Measurements from ENCODE around the gene SLC8B1.

DNA sequence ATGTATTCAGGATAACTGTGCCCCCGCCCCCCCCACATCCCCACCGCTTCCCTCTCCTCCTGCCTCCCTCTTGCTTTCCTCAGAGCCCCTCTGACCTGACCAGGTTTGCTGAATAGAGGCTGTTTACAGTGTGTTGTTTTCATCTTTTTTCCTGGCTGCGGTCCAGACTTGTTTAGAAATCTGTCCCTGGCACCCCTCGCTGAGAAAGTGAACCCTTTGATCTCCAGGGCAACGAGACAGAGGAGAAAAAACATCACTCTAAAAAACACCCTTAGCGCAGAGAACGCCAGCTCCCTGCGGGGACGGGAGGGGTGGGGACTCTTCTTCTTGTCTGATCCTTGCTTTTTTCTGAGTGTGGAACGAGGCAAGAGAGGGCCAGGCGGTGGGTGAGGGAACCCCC lies 46.3 kb upstream of the SLC8B1 start:
- TF ChIP-seq, protein P1, sequence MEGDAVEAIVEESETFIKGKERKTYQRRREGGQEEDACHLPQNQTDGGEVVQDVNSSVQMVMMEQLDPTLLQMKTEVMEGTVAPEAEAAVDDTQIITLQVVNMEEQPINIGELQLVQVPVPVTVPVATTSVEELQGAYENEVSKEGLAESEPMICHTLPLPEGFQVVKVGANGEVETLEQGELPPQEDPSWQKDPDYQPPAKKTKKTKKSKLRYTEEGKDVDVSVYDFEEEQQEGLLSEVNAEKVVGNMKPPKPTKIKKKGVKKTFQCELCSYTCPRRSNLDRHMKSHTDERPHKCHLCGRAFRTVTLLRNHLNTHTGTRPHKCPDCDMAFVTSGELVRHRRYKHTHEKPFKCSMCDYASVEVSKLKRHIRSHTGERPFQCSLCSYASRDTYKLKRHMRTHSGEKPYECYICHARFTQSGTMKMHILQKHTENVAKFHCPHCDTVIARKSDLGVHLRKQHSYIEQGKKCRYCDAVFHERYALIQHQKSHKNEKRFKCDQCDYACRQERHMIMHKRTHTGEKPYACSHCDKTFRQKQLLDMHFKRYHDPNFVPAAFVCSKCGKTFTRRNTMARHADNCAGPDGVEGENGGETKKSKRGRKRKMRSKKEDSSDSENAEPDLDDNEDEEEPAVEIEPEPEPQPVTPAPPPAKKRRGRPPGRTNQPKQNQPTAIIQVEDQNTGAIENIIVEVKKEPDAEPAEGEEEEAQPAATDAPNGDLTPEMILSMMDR (IDR thresholded peaks at IDR 0.05; ENCODE audit: low read length), result no peak
- TF ChIP-seq EZH2 (IDR thresholded peaks at IDR 0.05; ENCODE audit: borderline replicate concordance, low read length), result no peak
